Inflammatory macrophage treated with lipopolysaccharide for 1 hour (primary cell): Measurements from ENCODE around the gene DDX1.
"Not testable (repeated sequence)": the region's sequence is repeated elsewhere in the genome, so short reads cannot be mapped to it uniquely, and the experiment has no call there.

Experiments used
- DNase-seq, 2 donors: peaks; one replicate each; pipeline ENCODE4 v3.0.0-alpha.2; 2020 to 2022

The DDX1 gene

DNA sequence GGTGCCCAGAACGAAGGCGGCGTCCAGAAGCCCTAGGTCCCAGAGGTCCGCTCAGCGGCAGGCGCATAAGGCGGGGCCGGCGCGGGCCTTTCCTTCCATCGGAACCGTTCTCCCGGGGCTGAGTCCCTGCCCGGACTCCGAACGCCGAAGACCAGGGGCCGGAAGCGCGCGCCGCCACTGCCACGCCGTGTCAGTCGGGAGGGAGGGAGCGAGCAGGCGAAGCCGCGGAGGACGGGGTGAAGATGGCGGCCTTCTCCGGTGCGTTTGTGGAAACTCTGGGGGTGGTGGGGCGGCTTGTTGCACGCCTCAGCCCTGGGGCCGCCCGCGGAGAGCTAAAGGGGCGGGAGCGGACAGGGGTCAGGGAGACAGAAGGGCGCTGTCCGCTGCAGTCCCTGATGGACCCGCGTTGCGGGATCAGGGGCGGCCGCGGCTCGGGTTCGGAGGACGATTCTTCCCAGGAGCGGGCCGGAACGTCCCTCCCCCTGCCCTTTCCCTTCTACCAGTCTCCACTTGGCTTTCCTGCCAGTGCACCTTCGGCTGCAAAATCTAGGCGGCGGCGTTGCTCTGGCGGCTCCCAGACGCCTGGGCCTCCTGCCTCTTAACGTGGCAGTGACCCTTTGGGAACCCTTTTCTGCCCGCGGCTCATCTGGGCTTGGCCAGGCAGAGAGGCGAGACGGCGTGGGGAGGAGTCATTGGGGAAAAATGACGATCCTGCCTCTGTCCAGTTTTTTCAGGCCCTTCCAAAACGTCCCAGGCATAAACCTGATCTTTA lies at the start of gene DDX1:
Gene DDX1, plus strand, starts transcription at position 177 of the 772 bp plus-strand sequence. Its CDS starts 66 bp downstream, at position 243.
- DNase-seq = peak; percentile 72 to 92

DNA sequence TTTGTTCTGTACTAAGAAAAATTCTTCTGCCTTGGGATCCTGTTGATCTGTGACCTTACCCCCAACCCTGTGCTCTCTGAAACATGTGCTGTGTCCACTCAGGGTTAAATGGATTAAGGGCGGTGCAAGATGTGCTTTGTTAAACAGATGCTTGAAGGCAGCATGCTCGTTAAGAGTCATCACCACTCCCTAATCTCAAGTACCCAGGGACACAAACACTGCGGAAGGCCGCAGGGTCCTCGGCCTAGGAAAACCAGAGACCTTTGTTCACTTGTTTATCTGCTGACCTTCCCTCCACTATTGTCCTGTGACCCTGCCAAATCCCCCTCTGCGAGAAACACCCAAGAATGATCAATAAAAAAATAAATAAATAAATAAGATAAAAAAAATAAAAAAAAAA lies 49.4 kb upstream of the DDX1 start:
- DNase-seq = not testable (repeated sequence)

DNA sequence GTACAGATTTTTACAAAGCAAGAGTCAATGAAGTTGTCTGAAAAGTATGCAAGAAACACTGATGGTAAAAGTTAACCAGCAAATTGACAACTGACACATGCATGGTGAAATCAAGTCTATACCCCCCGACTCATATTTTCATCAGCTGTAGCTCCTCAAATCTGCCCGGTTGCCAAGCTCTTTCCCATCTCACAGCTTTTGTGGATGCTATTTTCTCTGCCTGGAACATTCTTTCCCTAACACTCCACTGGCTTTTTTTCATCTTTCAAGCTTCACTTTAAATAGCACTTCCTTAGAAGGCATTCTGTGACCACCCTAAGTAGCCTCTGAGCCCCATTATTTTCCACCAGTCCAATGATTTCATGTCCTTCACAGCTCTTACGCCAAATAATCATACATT lies 48.6 kb upstream of the DDX1 start:
- no peak for DNase-seq

DNA sequence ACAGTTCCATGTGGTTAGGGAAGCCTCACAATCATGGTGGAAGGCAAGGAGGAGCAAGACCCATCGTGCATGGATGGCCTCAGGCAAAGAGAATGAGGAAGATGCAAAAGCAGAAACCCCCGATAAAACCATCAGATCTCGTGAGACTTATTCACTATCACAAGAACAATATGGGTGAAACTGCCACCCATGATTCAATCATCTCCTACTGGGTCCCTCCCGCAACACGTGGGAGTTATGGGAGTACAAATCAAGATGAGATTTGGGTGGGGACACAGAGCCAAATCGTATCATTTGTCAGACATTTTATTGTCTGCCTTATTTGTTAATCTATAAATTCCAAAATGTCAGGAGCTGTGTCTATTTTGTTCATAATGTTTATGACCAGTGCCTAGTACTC lies 48.1 kb upstream of the DDX1 start:
- no peak for DNase-seq

GRCh38 chr2:15544227-15544626 lies 47.4 kb upstream of the DDX1 start:
- no peak for DNase-seq

GRCh38 chr2:15546297-15547098 lies 45.2 kb upstream of the DDX1 start:
- DNase-seq = no peak

DNA sequence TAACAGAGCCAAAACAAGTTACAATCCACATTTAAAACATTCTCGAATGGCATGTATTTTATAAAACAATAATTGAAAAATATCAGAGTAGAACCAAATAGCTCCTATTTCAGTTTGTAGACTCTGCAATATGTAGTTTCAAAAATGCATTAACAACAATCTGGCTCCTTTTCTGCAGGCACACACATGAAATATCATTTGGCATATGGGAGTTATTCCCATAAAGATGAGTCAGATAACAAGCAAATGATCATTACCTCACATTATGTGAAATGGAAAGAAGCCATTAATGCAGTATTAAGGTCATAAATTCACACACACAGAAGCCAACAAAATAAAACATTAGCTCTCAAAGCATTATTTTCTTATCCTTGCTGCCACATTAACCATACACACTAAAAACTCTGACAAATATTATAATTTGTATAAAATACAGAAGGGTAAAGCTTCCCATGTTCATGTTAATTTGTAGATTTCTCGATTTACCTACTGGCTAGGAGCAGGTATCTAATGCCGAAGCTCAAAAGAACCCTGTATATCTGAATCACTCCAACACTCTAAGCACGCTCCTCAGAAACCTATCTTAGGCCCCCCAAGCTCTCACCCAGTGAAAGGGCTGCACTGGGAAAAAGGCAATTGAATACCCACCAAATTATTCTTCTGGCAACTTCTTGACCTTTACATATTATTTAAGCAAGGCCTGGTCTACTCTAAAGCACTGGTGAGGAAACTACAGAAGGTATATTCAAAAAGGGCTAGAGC lies 44.4 kb upstream of the DDX1 start:
- DNase-seq = no peak

- no peak for DNase-seq
Measured at GRCh38 chr2:15548974-15549373, 42.7 kb upstream of the DDX1 start.

DNA sequence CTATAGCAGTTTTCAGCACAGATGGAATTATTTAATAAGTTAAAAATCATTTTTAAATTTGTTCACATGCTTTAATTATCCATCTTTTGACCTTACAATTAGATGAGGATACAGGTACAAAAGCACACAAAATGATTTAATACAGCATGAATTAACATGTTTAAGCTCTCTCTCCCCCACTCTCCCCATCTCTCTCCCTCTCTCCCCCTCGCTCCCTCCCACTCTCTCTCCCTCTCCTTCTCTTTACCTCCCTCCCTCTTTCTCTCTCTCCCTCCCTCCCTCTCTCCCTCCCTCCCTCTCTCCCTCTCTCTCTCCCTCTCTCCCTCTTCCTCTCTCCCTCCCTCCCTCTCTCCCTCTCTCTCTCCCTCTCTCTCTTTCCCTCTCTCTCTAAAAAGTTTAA lies 38.1 kb upstream of the DDX1 start:
- DNase-seq = no peak

DNA sequence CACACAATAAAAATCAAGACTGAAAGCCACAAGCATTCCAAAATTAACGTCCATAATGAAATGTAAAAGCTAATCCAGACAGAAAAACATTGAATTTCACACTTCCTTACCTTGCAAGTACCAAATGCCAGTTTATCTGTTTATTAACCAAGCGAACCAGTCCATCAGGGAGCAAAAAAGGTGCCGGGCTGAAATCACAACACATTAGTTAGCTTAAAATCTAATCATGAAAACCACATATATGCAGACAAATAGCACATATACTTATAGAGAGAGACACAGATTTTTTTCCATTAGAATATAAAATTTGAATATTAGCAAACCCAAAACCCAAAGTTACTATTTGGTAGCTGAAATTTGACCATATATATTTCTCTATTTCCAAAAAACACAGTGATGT lies 37.7 kb upstream of the DDX1 start:
- no peak for DNase-seq

DNA sequence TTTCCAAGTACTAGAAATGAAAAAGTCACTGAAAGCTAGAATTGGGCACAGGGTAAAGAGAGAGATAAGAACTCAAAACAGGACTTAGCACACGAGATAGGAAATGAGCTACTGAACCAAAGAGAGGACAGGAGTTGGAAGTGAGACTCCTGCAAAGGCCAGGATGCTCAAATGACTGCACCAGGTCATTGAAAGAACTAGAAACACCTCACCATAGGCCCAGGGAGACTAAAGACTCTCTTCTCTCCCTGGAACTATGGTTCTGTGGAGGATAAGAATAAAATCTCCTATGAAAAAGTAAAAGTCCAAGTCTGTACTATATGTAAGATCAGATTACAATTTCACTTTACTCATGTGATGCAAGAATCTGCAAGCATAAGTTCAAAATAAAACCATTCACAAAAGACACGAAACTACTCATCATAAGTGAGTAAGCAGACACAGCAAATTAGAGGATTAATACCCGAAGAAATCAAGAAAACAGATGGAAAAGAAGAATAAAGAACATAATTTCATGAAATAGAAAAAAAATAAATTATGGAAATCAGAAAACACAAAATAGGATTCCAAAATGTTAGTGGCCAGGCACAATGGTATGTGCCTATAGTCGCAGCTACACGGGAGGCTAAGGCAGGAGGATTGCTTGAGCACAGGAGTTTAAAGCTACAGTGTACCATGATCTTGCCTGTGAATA lies 37.0 kb upstream of the DDX1 start:
- no peak for DNase-seq

GRCh38 chr2:15555760-15556193 lies 35.9 kb upstream of the DDX1 start:
- DNase-seq = no peak

DNA sequence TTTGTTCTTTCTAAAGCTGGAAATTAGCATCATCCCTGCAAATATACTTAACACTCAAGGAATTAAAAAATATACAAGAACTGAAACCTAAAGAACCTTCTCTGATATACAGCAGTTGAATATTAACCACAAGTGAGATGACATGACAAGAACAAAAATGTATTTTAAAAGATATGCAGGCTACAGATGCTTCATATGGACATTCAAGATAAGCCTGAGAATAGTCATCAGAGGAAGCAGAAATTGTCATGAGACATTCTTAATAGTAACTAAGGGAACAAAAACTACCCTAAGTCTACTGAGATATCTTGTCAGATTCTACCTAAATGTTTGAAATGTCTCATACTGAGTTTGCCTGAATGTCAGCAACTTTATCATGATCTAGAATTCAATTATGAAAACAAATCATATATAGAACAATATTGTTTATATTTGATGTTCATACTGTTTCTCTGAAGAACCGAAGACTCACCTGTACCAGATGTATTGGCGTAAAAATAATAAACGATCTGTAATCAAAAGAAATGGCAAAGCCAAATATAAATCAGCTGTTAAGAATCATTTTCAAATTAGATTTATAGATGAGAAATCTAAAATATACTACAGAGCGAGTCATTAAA lies 35.2 kb upstream of the DDX1 start:
- DNase-seq = no peak

GRCh38 chr2:15557887-15558311 lies 33.8 kb upstream of the DDX1 start:
- no peak for DNase-seq

DNA sequence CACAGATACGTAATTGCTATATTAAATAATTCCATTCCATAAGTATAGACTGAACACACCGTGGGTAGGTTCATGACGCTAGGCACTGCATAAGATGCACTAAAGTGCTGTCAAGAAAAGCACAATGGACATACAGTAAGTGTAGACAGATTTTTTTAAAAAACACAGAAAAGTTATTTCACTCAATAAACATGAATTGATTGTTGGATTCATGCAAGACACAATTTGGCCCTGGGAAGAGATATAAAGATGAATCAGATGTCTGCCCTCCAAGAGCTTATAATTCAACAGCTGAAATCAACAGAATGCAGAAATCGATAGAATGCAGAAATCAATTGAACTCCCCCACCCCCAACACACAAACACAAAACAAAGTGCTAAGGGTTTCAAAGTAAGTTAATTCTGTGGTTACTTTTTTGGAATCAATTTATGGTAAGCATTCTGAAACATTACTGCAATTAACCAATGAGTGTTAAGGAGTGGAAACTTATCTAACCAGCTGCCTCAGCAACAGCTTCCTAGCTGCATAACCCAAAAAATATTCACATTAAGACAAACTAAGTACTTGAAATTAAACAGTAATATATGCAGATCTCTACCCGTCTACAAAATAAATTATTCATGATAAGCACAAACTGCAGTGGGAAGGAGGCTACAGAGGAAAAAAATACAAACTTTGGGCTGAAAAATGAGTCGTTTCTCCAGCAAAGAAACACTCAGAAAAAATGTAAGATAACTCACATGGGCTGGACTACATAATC lies 32.1 kb upstream of the DDX1 start:
- no peak for DNase-seq

- peak; percentile 1 to 3 for DNase-seq
Measured at GRCh38 chr2:15560140-15560987, 31.3 kb upstream of the DDX1 start.

DNA sequence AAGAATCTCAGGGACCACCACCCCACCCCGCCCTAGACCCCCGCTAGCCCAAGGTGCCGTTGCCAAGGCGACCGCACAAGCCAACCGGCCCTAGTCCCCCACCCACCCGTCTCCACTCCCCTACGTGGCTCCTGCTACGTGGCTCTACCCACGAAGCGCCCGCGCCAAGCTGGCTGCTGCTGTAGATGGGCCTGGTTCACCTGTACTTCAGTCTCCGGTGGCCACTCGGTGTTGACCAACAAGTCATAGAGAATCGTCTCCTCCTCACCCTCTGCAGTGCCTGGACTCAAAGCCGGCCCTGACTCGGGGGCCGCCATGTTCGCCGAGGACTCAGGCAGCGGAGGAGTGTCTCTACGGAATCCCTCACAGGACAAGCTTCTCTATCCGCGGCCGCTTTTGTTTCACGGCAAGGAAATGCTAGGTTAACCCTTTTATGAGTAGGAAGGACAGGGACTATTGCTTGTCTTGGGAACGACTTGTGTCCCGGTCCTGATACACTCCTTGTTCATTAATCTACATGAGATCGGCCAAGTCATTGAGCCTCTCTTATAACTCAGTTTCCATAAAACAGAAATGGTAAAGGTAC lies 30.6 kb upstream of the DDX1 start, which contains the start of gene NBAS:
Gene NBAS, minus strand, starts transcription at position 347 of the 586 bp plus-strand sequence. Its CDS starts 30 bp downstream, at position 317.
- DNase-seq = peak; percentile 77 to 91

DNA sequence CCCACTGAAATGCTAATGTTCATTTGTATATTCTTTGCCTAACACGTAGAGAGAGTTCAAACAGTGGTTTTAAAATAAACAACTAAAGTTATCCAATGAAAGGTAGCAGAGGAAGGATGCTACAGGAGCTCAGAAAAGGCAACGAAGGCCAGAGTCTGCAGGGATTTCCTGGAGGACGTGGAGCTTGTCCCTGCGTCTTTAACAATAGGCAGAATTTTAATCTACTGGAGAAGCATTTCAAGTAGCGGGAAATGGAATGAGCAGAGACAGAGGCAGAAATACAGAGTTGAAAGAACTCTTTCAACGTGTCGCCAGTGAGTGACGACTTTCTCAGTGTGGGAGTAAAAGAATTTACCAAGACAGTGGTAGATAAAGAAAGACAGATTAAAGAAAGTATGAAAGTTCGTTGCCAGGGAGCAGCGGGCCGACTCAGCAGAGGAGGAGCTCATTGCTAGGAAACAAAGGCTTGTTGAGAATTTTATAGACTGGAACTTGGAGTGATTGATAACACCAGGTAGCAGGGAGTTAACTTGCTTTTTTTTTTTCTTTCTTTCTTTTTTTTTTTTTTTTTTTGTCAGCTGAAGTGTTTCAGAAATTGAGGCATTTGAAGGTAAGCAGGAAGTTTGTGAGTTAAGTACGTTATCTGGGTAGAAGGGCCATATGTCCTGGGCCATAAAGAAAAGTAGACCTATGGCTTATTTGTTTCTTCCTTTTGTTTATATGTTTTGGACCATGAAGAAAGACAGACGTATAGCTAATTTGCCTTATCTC lies 29.9 kb upstream of the DDX1 start:
- DNase-seq = peak; percentile 14 to 27
